ENCODE results near the gene BCORL1. TPM values are rescaled to one million over a fixed set of nuclear protein-coding genes. Genes with fewer than 3 reads are reported as not detected.

Gene BCORL1
- total and polyA plus RNA-seq, 2 donors (not counting 1 experiment from before 2014, with no cell fraction given), result 1.9 to 14.3 TPM

- no peak overlapping the region for H3K9ac ChIP-seq (ENCODE audit: low read length)
- WGBS (ENCODE audit: insufficient coverage), result 100% methylated on average over 1 of the region's 6 CpGs
- ATAC-seq (ENCODE audit: low read depth), result no peak
- H3K79me2 ChIP-seq (ENCODE audit: control insufficient read depth, insufficient read depth, low read length), result peaks cover 59% of the 10 kb centered on the region
- H3K4me1 Mint-ChIP-seq, result peaks cover 58% of the 10 kb centered on the region
- no peaks in the 10 kb centered on the region for H3K27me3 Mint-ChIP-seq
- H3K4me1 ChIP-seq (ENCODE audit: control insufficient read depth in 2 of 2, insufficient read depth in 2 of 2, low read length in 2 of 2), result peaks cover 33 to 55% of the 10 kb centered on the region in 2 donors
- DNase-seq, result no peak
- H3K9me3 ChIP-seq (ENCODE audit: control extremely low read depth in 1 of 3, control insufficient read depth in 2 of 3, insufficient read depth in 1 of 3, low read length in 2 of 3), result no peaks in the 10 kb centered on the region
- peak overlapping the region in 1 of 2 donors; percentile 16 for H3K27ac ChIP-seq (ENCODE audit: low read length in 2 of 2)
- ChIA-PET CTCF (interaction anchor here (0.6 to 3.9 kb wide), 9 partner anchors 8 to 170 kb away, joined by 3 to 17 read pairs (median 5); no protein-coding TSS in a partner anchor), POLR2A (interaction anchor here (0.6 kb wide), 1 partner anchor 13 kb away, joined by 3 read pairs; no protein-coding TSS in a partner anchor)
- H2AFZ ChIP-seq (ENCODE audit: insufficient read depth, low read depth, low read length, poor library complexity, severe bottlenecking), result no peak overlapping the region
- H4K20me1 ChIP-seq (ENCODE audit: control insufficient read depth, insufficient read depth, low read length, poor library complexity, severe bottlenecking), result peaks cover 30% of the 10 kb centered on the region
- no peaks in the 10 kb centered on the region for H3K9me3 Mint-ChIP-seq (ENCODE audit: insufficient read depth)
- no peaks in the 10 kb centered on the region for H3K36me3 ChIP-seq (replicated peaks in 1 of 2; ENCODE audit: control extremely low read depth in 1 of 2, control insufficient read depth in 1 of 2, extremely low read depth in 1 of 2, insufficient read depth in 2 of 2, low read length in 1 of 2)
- no peaks in the 10 kb centered on the region for H3K27me3 ChIP-seq (replicated peaks in 1 of 4; ENCODE audit: control extremely low read depth in 1 of 4, control insufficient read depth in 3 of 4, insufficient read depth in 4 of 4, low read length in 3 of 4)
- H3K4me3 ChIP-seq (ENCODE audit: control extremely low read depth in 1 of 5, extremely low read depth in 1 of 5, insufficient read depth in 1 of 5, low read depth in 2 of 5, low read length in 4 of 5), result no peak overlapping the region
- H3K27ac Mint-ChIP-seq, result peak overlapping the region; percentile 26
- TF ChIP-seq CTCF (IDR thresholded peaks at IDR 0.05) (no peak), EZH2 (IDR thresholded peaks at IDR 0.05; ENCODE audit: borderline replicate concordance, insufficient read depth, low read depth, low read length, poor library complexity, severe bottlenecking) (no peak)
- no peak overlapping the region for H3K4me2 ChIP-seq (replicated peaks; ENCODE audit: low read depth, low read length, poor library complexity, severe bottlenecking)
- H3K4me3 Mint-ChIP-seq, result no peak overlapping the region
- intact Hi-C loops (cut with micrococcal nuclease), result no loop called here
These were observed 113.0 kb downstream of the BCORL1 start for GRCh38 chrX:130095249-130096030.

Measured in B cell (primary cell).